Subcutaneous preadipocyte (primary cell): ENCODE data around the gene HHIPL2. TPM values are rescaled to one million over a fixed set of nuclear protein-coding genes. Genes with fewer than 3 reads are reported as not detected.

ENCODE experiments used
- small RNA-seq: library from RNA; depleted of rRNA; stranded (forward); fragments of <200 nt; gene quantifications from one replicate; pipeline ENCODE3, GENCODE V24; 2012
- total RNA-seq: library from RNA; depleted of rRNA; stranded (reverse); fragments of >200 nt; gene quantifications from 2 replicates; pipeline ENCODE4 v1.2.3, GENCODE V29; 2012

HHIPL2 gene
- total RNA-seq: 0.20 and 0.37 TPM in 2 replicates

DNA sequence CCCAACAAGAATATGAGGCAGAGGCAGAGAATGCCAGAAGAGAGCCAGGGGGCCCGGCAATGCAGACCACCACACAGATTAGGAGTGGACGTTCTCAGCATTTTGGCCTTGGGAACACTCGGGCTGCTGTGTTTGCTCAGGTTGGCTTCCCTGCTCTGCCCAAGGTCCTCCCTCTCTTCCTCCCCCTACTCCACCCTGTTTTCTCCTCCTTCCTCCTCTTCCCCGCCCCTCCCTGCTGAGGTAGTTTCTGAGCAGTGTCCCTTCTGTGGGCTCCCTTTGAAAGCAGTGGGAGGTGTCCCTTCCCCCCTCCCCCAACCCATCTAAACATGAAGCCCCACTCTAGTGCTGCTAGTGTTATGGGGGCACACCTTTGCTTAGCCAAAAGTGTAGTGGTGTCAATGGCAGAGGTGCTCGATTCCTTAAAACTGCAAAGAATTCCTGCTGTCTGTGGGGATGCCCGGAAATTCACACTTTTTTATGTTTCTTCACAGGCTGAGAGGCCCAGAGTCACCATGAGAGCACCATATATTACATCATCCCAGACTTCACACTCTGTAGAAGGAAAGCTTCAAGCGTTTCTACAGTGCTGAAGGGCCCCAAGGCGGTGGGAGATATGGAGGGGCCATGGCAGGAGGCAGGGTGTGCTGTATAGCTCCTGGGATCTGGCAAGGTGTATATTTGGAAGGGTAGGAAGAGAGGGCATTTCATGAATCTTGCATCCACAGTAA is at the start of gene HHIPL2:
HHIPL2 (minus strand) TSS at position 161 of the 728 bp plus-strand sequence; CDS start at position 101, 60 bp downstream.

DNA sequence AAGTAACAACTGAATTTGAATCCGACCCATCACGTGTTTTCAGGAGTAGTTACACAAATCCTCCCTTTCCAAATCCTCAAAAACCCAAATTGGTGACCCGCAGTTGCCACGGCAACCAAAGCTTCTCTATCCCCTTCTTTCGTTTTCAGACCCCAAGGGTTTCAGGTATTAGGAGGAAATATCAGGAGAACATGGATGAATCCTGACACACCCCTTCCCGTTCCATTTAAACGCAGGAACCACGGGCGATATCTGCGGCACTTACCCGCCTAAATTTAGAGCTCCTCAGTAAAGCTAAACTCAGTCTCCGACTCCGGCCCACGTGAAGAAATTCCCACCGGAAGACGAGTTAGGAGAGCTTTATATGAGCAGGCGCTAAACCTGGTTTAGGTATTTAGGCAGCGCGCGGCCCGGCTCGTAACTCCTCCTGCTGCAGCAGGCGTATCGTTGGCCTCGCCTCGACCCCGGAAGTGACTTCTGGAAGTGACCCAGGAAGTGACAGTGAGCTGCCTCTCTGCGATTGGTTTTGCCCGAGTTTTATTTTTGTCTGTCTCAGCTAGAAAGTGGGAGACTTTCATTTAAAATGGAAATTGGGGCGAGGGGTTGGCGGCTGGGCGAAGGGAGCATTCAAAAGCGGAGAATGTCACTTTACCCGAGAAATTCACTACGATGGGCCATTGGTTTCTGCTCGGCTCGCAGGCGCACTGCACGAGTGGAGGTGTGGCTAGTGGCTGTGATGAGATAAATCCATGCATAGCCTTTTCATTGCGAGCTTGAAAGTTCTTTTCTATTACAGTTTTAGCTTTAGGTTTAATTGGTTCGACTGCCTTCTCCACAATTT is 41.8 kb upstream of the HHIPL2 start, which contains the start of gene TAF1A:
TAF1A (minus strand) TSS at position 472 of the 841 bp plus-strand sequence.

Small RNA genes within 50 kb of the gene (small RNA-seq; reads per million reads assigned to genes)
- not detected for gene RNU6-791P

Other genes with a start within 250 kb of the HHIPL2 start
- gene TAF1A, start 41.8 kb upstream of the HHIPL2 start, total RNA-seq: 9.9 and 13.7 TPM in 2 replicates
- 65.4 and 71.2 TPM in 2 replicates for gene MIA3, start 70.0 kb upstream of the HHIPL2 start, total RNA-seq
- 42.4 and 45.2 TPM in 2 replicates for gene AIDA, start 164.4 kb upstream of the HHIPL2 start, total RNA-seq
- gene BROX, start 164.5 kb upstream of the HHIPL2 start, total RNA-seq: 38.2 and 52.2 TPM in 2 replicates
- not detected in 2 replicates for gene FAM177B, start 189.1 kb upstream of the HHIPL2 start, total RNA-seq